ENCODE data around the gene RELA. TPM values are rescaled to one million over a fixed set of nuclear protein-coding genes. Genes with fewer than 3 reads are reported as not detected.

The RELA gene
- total RNA-seq, 2 experiments from 2014 or later, result 379 to 382 TPM

GRCh38 chr11:65618763-65619162, 44.0 kb downstream of the RELA start:
- H3K27me3 Mint-ChIP-seq, result no peaks in the 10 kb centered on the region
- Histone ChIP-seq H3K4me3 (ENCODE audit: low read length) (no peak overlapping the region), H3K27me3 (ENCODE audit: control insufficient read depth in 1 of 2, insufficient read depth in 2 of 2, low read length in 2 of 2) (no peaks in the 10 kb centered on the region), H3K9me3 (ENCODE audit: control insufficient read depth in 1 of 2, insufficient read depth in 1 of 2, low read length in 2 of 2) (no peaks in the 10 kb centered on the region), H3K36me3 (ENCODE audit: insufficient read depth, low read length) (peaks cover 63% of the 10 kb centered on the region), H3K4me1 (ENCODE audit: insufficient read depth, low read length) (peaks cover 33% of the 10 kb centered on the region), H3K27ac (ENCODE audit: low read depth in 1 of 2, low read length in 2 of 2) (no peak overlapping the region)
- intact Hi-C loops (cut with DNase I, micrococcal nuclease), result loop anchor here (5.0 kb wide), 3 partner anchors 34 to 239 kb away; partner anchors contain the start of genes CFL1 (in 1 of the 2) and KAT5 (in 1 of the 2)
- CTCF ChIA-PET, result no interaction called here
- no peaks in the 10 kb centered on the region for H3K9me3 Mint-ChIP-seq
- POLR2A ChIA-PET, result interaction anchor here (6.0 kb wide), 1 partner anchor 20 kb away, joined by 50 read pairs; the partner anchor contains the start of gene SIPA1
- H3K36me3 Mint-ChIP-seq (ENCODE audit: low read depth), result peaks cover 72% of the 10 kb centered on the region
- DNase-seq (no peak), ATAC-seq (ENCODE audit: poor library complexity) (no peak)
- H3K4me3 Mint-ChIP-seq, result peak overlapping the region; percentile 51
- TF ChIP-seq, protein P1, sequence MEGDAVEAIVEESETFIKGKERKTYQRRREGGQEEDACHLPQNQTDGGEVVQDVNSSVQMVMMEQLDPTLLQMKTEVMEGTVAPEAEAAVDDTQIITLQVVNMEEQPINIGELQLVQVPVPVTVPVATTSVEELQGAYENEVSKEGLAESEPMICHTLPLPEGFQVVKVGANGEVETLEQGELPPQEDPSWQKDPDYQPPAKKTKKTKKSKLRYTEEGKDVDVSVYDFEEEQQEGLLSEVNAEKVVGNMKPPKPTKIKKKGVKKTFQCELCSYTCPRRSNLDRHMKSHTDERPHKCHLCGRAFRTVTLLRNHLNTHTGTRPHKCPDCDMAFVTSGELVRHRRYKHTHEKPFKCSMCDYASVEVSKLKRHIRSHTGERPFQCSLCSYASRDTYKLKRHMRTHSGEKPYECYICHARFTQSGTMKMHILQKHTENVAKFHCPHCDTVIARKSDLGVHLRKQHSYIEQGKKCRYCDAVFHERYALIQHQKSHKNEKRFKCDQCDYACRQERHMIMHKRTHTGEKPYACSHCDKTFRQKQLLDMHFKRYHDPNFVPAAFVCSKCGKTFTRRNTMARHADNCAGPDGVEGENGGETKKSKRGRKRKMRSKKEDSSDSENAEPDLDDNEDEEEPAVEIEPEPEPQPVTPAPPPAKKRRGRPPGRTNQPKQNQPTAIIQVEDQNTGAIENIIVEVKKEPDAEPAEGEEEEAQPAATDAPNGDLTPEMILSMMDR (IDR thresholded peaks at IDR 0.05), result no peak
- H3K27ac Mint-ChIP-seq, result no peak overlapping the region
- peaks cover 34% of the 10 kb centered on the region for H3K4me1 Mint-ChIP-seq (ENCODE audit: low read depth)

DNA sequence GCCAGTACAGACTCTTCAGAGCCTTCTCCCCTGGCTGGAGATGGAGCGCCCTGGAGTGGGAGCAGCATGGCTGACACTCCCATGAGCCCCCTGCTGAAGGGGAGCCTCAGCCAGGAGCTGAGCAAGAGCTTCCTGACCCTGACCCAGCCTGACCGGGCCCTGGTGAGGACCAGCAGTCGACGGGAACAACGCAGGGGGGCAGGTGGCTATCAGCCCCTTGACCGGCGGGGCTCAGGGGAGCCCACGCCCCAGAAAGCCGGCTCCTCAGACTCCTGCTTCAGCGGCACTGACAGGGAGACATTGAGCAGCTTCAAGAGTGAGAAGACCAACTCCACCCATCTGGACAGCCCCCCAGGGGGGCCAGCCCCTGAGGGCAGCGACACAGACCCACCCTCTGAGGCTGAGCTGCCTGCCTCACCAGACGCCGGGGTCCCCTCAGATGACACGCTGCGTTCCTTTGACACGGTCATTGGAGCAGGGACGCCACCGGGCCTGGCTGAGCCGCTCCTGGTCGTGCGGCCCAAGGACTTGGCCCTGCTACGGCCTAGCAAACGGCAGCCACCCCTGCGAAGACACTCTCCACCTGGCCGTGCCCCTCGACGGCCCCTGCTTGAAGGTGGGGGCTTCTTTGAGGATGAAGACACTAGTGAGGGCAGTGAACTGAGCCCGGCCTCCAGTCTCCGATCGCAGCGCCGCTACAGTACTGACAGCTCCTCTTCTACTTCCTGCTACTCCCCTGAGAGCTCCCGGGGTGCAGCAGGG, 44.5 kb downstream of the RELA start:
- ChIA-PET POLR2A (interaction anchor here (0.7 to 6.0 kb wide), 3 partner anchors 21 to 162 kb away, joined by 3 to 79 read pairs (median 50); partner anchors contain the start of genes RELA and SIPA1), CTCF (interaction anchor here (1.9 to 3.1 kb wide), 2 partner anchors 8 to 20 kb away, joined by 6 to 9 read pairs; partner anchors contain the start of gene SIPA1)
- H3K27ac Mint-ChIP-seq, result no peak overlapping the region
- Histone ChIP-seq H3K36me3 (ENCODE audit: insufficient read depth, low read length) (peaks cover 57% of the 10 kb centered on the region), H3K27me3 (ENCODE audit: control insufficient read depth in 1 of 2, insufficient read depth in 2 of 2, low read length in 2 of 2) (no peaks in the 10 kb centered on the region), H3K9me3 (ENCODE audit: control insufficient read depth in 1 of 2, insufficient read depth in 1 of 2, low read length in 2 of 2) (no peaks in the 10 kb centered on the region), H3K27ac (ENCODE audit: low read depth in 1 of 2, low read length in 2 of 2) (no peak overlapping the region), H3K4me3 (ENCODE audit: low read length) (no peak overlapping the region), H3K4me1 (ENCODE audit: insufficient read depth, low read length) (peaks cover 39% of the 10 kb centered on the region)
- H3K4me3 Mint-ChIP-seq, result peak overlapping the region; percentile 48
- ATAC-seq (ENCODE audit: poor library complexity), result no peak
- DNase-seq, result no peak
- no peaks in the 10 kb centered on the region for H3K9me3 Mint-ChIP-seq
- TF ChIP-seq, protein P1 (IDR thresholded peaks at IDR 0.05), result no peak
- intact Hi-C loops (cut with DNase I, micrococcal nuclease), result loop anchor here (2.0 to 5.0 kb wide), 4 partner anchors 21 to 239 kb away; partner anchors contain the start of genes CFL1 (in 1 of the 2), KAT5 (in 1 of the 2) and SIPA1 (in 1 of the 2)
- peaks cover 34% of the 10 kb centered on the region for H3K4me1 Mint-ChIP-seq (ENCODE audit: low read depth)
- H3K27me3 Mint-ChIP-seq, result no peaks in the 10 kb centered on the region
- H3K36me3 Mint-ChIP-seq (ENCODE audit: low read depth), result peaks cover 72% of the 10 kb centered on the region

GRCh38 chr11:65617136-65617850, 45.4 kb downstream of the RELA start:
- H3K27me3 Mint-ChIP-seq, result no peaks in the 10 kb centered on the region
- H3K9me3 Mint-ChIP-seq, result no peaks in the 10 kb centered on the region
- no peaks in the 10 kb centered on the region for H3K27me3 ChIP-seq (ENCODE audit: control insufficient read depth in 1 of 2, insufficient read depth in 2 of 2, low read length in 2 of 2)
- H3K4me3 Mint-ChIP-seq, result peak overlapping the region; percentile 96
- TF ChIP-seq, protein P1 (IDR thresholded peaks at IDR 0.05), result no peak
- H3K36me3 ChIP-seq (ENCODE audit: insufficient read depth, low read length), result peaks cover 59% of the 10 kb centered on the region
- H3K4me1 ChIP-seq (ENCODE audit: insufficient read depth, low read length), result peaks cover 48% of the 10 kb centered on the region
- H3K36me3 Mint-ChIP-seq (ENCODE audit: low read depth), result peaks cover 66% of the 10 kb centered on the region
- H3K27ac ChIP-seq (ENCODE audit: low read depth in 1 of 2, low read length in 2 of 2), result no peak overlapping the region
- intact Hi-C loops (cut with DNase I, micrococcal nuclease), result loop anchor here (2.0 to 5.0 kb wide), 4 partner anchors 22 to 240 kb away; partner anchors contain the start of genes CFL1 (in 1 of the 2), KAT5 (in 1 of the 2) and SIPA1 (in 1 of the 2)
- peak overlapping the region; percentile 81 for H3K27ac Mint-ChIP-seq
- H3K4me1 Mint-ChIP-seq (ENCODE audit: low read depth), result peaks cover 38% of the 10 kb centered on the region
- H3K9me3 ChIP-seq (ENCODE audit: control insufficient read depth in 1 of 2, insufficient read depth in 1 of 2, low read length in 2 of 2), result no peaks in the 10 kb centered on the region
- H3K4me3 ChIP-seq (ENCODE audit: low read length), result peak overlapping the region; percentile 93
- CTCF ChIA-PET, result interaction anchor here (1.5 to 3.1 kb wide), 3 partner anchors 9 to 94 kb away, joined by 4 to 9 read pairs (median 6); partner anchors contain the start of genes KAT5 and SIPA1
- no peak for ATAC-seq (ENCODE audit: poor library complexity)
- DNase-seq, result peak in 1 of 14 experiments; percentile 42
- POLR2A ChIA-PET, result interaction anchor here (0.7 to 6.0 kb wide), 5 partner anchors 9 to 163 kb away, joined by 3 to 79 read pairs (median 50); partner anchors contain the start of genes RELA and SIPA1
